Measurements from ENCODE around the gene CCDC73. TPM values are rescaled to one million over a fixed set of nuclear protein-coding genes. Genes with fewer than 3 reads are reported as not detected.

The CCDC73 gene
- total and polyA plus RNA-seq, 7 experiments from 2014 or later = not detected

GRCh38 chr11:32817181-32817851 lies 22.9 kb upstream of the CCDC73 start:
- Mint-ChIP-seq H3K4me3 (no peak overlapping the region), H3K36me3 (no peaks in the 10 kb centered on the region), H3K4me1 (peaks cover 0 to 10% (median 0%) of the 10 kb centered on the region in 7 donors), H3K9me3 (peaks cover 0 to 3% (median 0%) of the 10 kb centered on the region in 11 donors), H3K27ac (no peak overlapping the region), H3K27me3 (peaks cover 3 to 12% (median 6%) of the 10 kb centered on the region in 5 donors)
- CTCF ChIA-PET = no interaction called here
- no peaks in the 10 kb centered on the region for H3K27me3 ChIP-seq (ENCODE audit: control insufficient read depth in 2 of 2, insufficient read depth in 2 of 2, low read length in 2 of 2)
- intact Hi-C loops (cut with micrococcal nuclease) = no loop called here
- no peak overlapping the region for H3K27ac ChIP-seq (ENCODE audit: low read depth, low read length)
- no peaks in the 10 kb centered on the region for H3K4me1 ChIP-seq (ENCODE audit: control insufficient read depth in 2 of 2, insufficient read depth in 2 of 2, low read length in 2 of 2)
- ATAC-seq (no peak), DNase-seq (no peak)
- H3K36me3 ChIP-seq (ENCODE audit: control insufficient read depth in 2 of 3, insufficient read depth in 3 of 3, low read length in 3 of 3) = no peaks in the 10 kb centered on the region
- POLR2A ChIA-PET = no interaction called here
- no peak overlapping the region for H3K4me3 ChIP-seq (ENCODE audit: low read length)
- no peaks in the 10 kb centered on the region for H3K9me3 ChIP-seq (ENCODE audit: control insufficient read depth in 2 of 3, low read length in 3 of 3)

GRCh38 chr11:32809313-32809712 lies 14.9 kb upstream of the CCDC73 start:
- intact Hi-C loops (cut with micrococcal nuclease) = loop anchor here (1.0 to 2.0 kb wide), 2 partner anchors 255 to 256 kb away; no protein-coding TSS in a partner anchor
- H3K9me3 ChIP-seq (ENCODE audit: control insufficient read depth in 2 of 3, low read length in 3 of 3) = no peaks in the 10 kb centered on the region
- H3K4me3 ChIP-seq (ENCODE audit: low read length) = no peak overlapping the region
- CTCF ChIA-PET = interaction anchor here (0.6 kb wide), 1 partner anchor 48 kb away, joined by 3 read pairs; no protein-coding TSS in a partner anchor
- H3K27ac Mint-ChIP-seq = no peak overlapping the region
- H3K36me3 Mint-ChIP-seq = no peaks in the 10 kb centered on the region
- ATAC-seq (peak; percentile 82), DNase-seq (peak in 7 of 9 donors; percentile 5 to 48 (median 15))
- H3K9me3 Mint-ChIP-seq = no peaks in the 10 kb centered on the region
- peaks cover 0 to 8% (median 0%) of the 10 kb centered on the region in 5 donors for H3K27me3 Mint-ChIP-seq
- H3K27ac ChIP-seq (ENCODE audit: low read depth, low read length) = no peak overlapping the region
- no peaks in the 10 kb centered on the region for H3K36me3 ChIP-seq (ENCODE audit: control insufficient read depth in 2 of 3, insufficient read depth in 3 of 3, low read length in 3 of 3)
- H3K27me3 ChIP-seq (ENCODE audit: control insufficient read depth in 2 of 2, insufficient read depth in 2 of 2, low read length in 2 of 2) = no peaks in the 10 kb centered on the region
- no peaks in the 10 kb centered on the region for H3K4me1 ChIP-seq (ENCODE audit: control insufficient read depth in 2 of 2, insufficient read depth in 2 of 2, low read length in 2 of 2)
- no peak overlapping the region for H3K4me3 Mint-ChIP-seq
- H3K4me1 Mint-ChIP-seq = no peaks in the 10 kb centered on the region
- POLR2A ChIA-PET = no interaction called here

DNA sequence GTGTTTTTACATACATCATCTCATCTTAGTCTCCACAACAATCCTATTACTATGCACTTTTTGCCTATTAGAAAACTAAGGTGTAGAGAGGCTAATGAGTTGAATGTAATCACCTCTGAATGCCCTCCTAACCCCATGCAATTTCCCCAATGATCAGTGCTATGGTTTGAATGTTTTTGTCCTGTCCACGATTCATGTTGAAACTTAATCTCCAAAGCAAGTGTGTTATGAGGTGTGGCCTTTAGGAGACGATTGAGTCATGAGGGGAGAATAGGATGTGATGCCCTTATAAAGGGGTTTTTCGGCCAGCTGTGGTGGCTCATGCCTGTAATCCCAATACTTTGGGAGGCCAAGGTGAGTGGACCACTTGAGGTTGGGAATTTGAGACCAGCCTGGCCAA lies 2.0 kb upstream of the CCDC73 start:
- Histone ChIP-seq H3K4me1 (ENCODE audit: control insufficient read depth in 2 of 2, insufficient read depth in 2 of 2, low read length in 2 of 2) (no peaks in the 10 kb centered on the region), H3K27ac (ENCODE audit: low read depth, low read length) (no peak overlapping the region), H3K27me3 (ENCODE audit: control insufficient read depth in 2 of 2, insufficient read depth in 2 of 2, low read length in 2 of 2) (no peaks in the 10 kb centered on the region), H3K4me3 (ENCODE audit: low read length) (no peak overlapping the region), H3K36me3 (ENCODE audit: control insufficient read depth in 2 of 3, insufficient read depth in 3 of 3, low read length in 3 of 3) (no peaks in the 10 kb centered on the region), H3K9me3 (ENCODE audit: control insufficient read depth in 2 of 3, low read length in 3 of 3) (no peaks in the 10 kb centered on the region)
- ATAC-seq = no peak
- Mint-ChIP-seq H3K9me3 (no peaks in the 10 kb centered on the region), H3K4me1 (peaks cover 0 to 8% (median 5%) of the 10 kb centered on the region in 7 donors), H3K4me3 (no peak overlapping the region), H3K27ac (no peak overlapping the region), H3K27me3 (peaks cover 3 to 14% (median 5%) of the 10 kb centered on the region in 5 donors), H3K36me3 (no peaks in the 10 kb centered on the region)
- POLR2A ChIA-PET = no interaction called here
- intact Hi-C loops (cut with micrococcal nuclease) = loop anchor here in 1 of 2 donors (10.0 kb wide), 1 partner anchor 212 kb away; the partner anchor contains the start of gene EIF3M
- CTCF ChIA-PET = interaction anchor here (1.0 kb wide), 1 partner anchor 11 kb away, joined by 4 read pairs; no protein-coding TSS in a partner anchor
- no peak for DNase-seq

- CTCF ChIA-PET = interaction anchor here (0.8 to 3.3 kb wide), 2 partner anchors 470 to 1156 kb away, joined by 3 to 18 read pairs; no protein-coding TSS in a partner anchor
- intact Hi-C loops (cut with micrococcal nuclease) = loop anchor here (1.0 to 10.0 kb wide), 4 partner anchors 100 to 470 kb away; partner anchors contain the start of gene EIF3M (in 1 of the 2)
Observed at GRCh38 chr11:32792948-32793475, 1.4 kb downstream of the CCDC73 start.

GRCh38 chr11:32792111-32792947 lies 2.1 kb downstream of the CCDC73 start:
- Mint-ChIP-seq H3K27ac (no peak overlapping the region), H3K4me3 (peak overlapping the region in 6 of 10 donors; percentile 51 to 80 (median 62)), H3K9me3 (no peaks in the 10 kb centered on the region), H3K4me1 (peaks cover 0 to 8% (median 5%) of the 10 kb centered on the region in 7 donors), H3K36me3 (no peaks in the 10 kb centered on the region), H3K27me3 (peaks cover 4 to 34% (median 11%) of the 10 kb centered on the region in 5 donors)
- Histone ChIP-seq H3K9me3 (ENCODE audit: control insufficient read depth in 2 of 3, low read length in 3 of 3) (no peaks in the 10 kb centered on the region), H3K27ac (ENCODE audit: low read depth, low read length) (no peak overlapping the region), H3K27me3 (ENCODE audit: control insufficient read depth in 2 of 2, insufficient read depth in 2 of 2, low read length in 2 of 2) (no peaks in the 10 kb centered on the region), H3K4me1 (ENCODE audit: control insufficient read depth in 2 of 2, insufficient read depth in 2 of 2, low read length in 2 of 2) (no peaks in the 10 kb centered on the region), H3K36me3 (ENCODE audit: control insufficient read depth in 2 of 3, insufficient read depth in 3 of 3, low read length in 3 of 3) (no peaks in the 10 kb centered on the region), H3K4me3 (ENCODE audit: low read length) (no peak overlapping the region)
- ChIA-PET CTCF (interaction anchor here (0.6 to 3.3 kb wide), 3 partner anchors 455 to 1157 kb away, joined by 3 to 18 read pairs (median 4); no protein-coding TSS in a partner anchor), POLR2A (interaction anchor here (0.6 kb wide), 1 partner anchor 11 kb away, joined by 3 read pairs; no protein-coding TSS in a partner anchor)
- intact Hi-C loops (cut with micrococcal nuclease) = loop anchor here (2.0 to 10.0 kb wide), 2 partner anchors 208 to 418 kb away; partner anchors contain the start of gene EIF3M (in 1 of the 2)
- DNase-seq (peak in 1 of 9 donors; percentile 2), ATAC-seq (no peak)

More at GRCh38 chr11:32792948-32793475, 1.4 kb downstream of the CCDC73 start:
- DNase-seq (peak; percentile 30 to 60 (median 49)), ATAC-seq (peak; percentile 82)
- POLR2A ChIA-PET = interaction anchor here (0.6 kb wide), 1 partner anchor 12 kb away, joined by 3 read pairs; no protein-coding TSS in a partner anchor
- no peaks in the 10 kb centered on the region for H3K36me3 Mint-ChIP-seq
- no peaks in the 10 kb centered on the region for H3K9me3 Mint-ChIP-seq
- no peaks in the 10 kb centered on the region for H3K36me3 ChIP-seq (ENCODE audit: control insufficient read depth in 2 of 3, insufficient read depth in 3 of 3, low read length in 3 of 3)
- peak overlapping the region in 1 of 9 donors; percentile 59 for H3K27ac Mint-ChIP-seq
- H3K4me3 ChIP-seq (ENCODE audit: low read length) = peak overlapping the region; percentile 38
- H3K4me1 ChIP-seq (ENCODE audit: control insufficient read depth in 2 of 2, insufficient read depth in 2 of 2, low read length in 2 of 2) = no peaks in the 10 kb centered on the region
- H3K27me3 Mint-ChIP-seq = peaks cover 4 to 31% (median 9%) of the 10 kb centered on the region in 5 donors
- H3K4me1 Mint-ChIP-seq = peaks cover 0 to 8% (median 5%) of the 10 kb centered on the region in 7 donors
- H3K4me3 Mint-ChIP-seq = peak overlapping the region in 7 of 10 donors; percentile 48 to 80 (median 56)
- no peak overlapping the region for H3K27ac ChIP-seq (ENCODE audit: low read depth, low read length)
- no peaks in the 10 kb centered on the region for H3K9me3 ChIP-seq (ENCODE audit: control insufficient read depth in 2 of 3, low read length in 3 of 3)
- H3K27me3 ChIP-seq (ENCODE audit: control insufficient read depth in 2 of 2, insufficient read depth in 2 of 2, low read length in 2 of 2) = no peaks in the 10 kb centered on the region

- Histone ChIP-seq H3K36me3 (ENCODE audit: control insufficient read depth in 2 of 3, insufficient read depth in 3 of 3, low read length in 3 of 3) (no peaks in the 10 kb centered on the region), H3K27me3 (ENCODE audit: control insufficient read depth in 2 of 2, insufficient read depth in 2 of 2, low read length in 2 of 2) (peaks cover 0 to 3% of the 10 kb centered on the region in 2 donors), H3K4me1 (ENCODE audit: control insufficient read depth in 2 of 2, insufficient read depth in 2 of 2, low read length in 2 of 2) (no peaks in the 10 kb centered on the region), H3K9me3 (ENCODE audit: control insufficient read depth in 2 of 3, low read length in 3 of 3) (no peaks in the 10 kb centered on the region), H3K4me3 (ENCODE audit: low read length) (no peak overlapping the region), H3K27ac (ENCODE audit: low read depth, low read length) (no peak overlapping the region)
- DNase-seq (no peak), ATAC-seq (no peak)
- ChIA-PET CTCF (interaction anchor here (0.8 to 3.3 kb wide), 3 partner anchors 15 to 468 kb away, joined by 3 to 18 read pairs (median 3); no protein-coding TSS in a partner anchor), POLR2A (no interaction called here)
- no peaks in the 10 kb centered on the region for H3K36me3 Mint-ChIP-seq
- peaks cover 4 to 37% (median 11%) of the 10 kb centered on the region in 5 donors for H3K27me3 Mint-ChIP-seq
- H3K9me3 Mint-ChIP-seq = no peaks in the 10 kb centered on the region
- peaks cover 0 to 8% (median 4%) of the 10 kb centered on the region in 7 donors for H3K4me1 Mint-ChIP-seq
- no peak overlapping the region for H3K27ac Mint-ChIP-seq
- no peak overlapping the region for H3K4me3 Mint-ChIP-seq
- intact Hi-C loops (cut with micrococcal nuclease) = loop anchor here (2.0 to 10.0 kb wide), 2 partner anchors 42 to 206 kb away; partner anchors contain the start of gene EIF3M (in 1 of the 2)
Observed at GRCh38 chr11:32790916-32791315, 3.5 kb downstream of the CCDC73 start.

All from naive thymus-derived CD4-positive, alpha-beta T cell (primary cell).